MCF 10A (cell line): ENCODE results near the gene EXOC6B. TPM values are rescaled to one million over a fixed set of nuclear protein-coding genes. Genes with fewer than 3 reads are reported as not detected.

Source experiments
- BruUV-seq: library from RNA; stranded (reverse); fragments of 400-500 nt; replicated peaks from 2 replicates; lab custom pipeline; 2021; lab: Mats Ljungman, UMichigan
- CTCF ChIA-PET: fragments of 300-600 bp; sonication (Branson Sonifier 250); formaldehyde crosslinking; extraction: SDS; loops from one replicate; lab custom pipeline; 2021; ENCODE audit warnings: antibody characterized with exemption, inconsistent platforms; lab: Yijun Ruan, JAX
- POLR2A ChIA-PET: fragments of 300-600, 350-650 bp; sonication (Branson Sonifier 250); formaldehyde crosslinking; extraction: SDS; loops from one replicate; lab custom pipeline; 2020; ENCODE audit warnings: antibody characterized with exemption, inconsistent platforms; lab: Yijun Ruan, JAX
- DNase-seq: peaks from one replicate; pipeline ENCODE4 v3.0.0-alpha.2; 2018; ENCODE audit not compliant: unreplicated experiment
- H3K27ac Mint-ChIP-seq: one replicate; pipeline ENCODE4 v1.8.0; 2022; ENCODE audit warnings: mild to moderate bottlenecking, low read depth, mixed read lengths; ENCODE audit not compliant: unreplicated experiment
- H3K27me3 Mint-ChIP-seq: one replicate; pipeline ENCODE4 v1.8.0; 2022; ENCODE audit warnings: mixed read lengths; ENCODE audit not compliant: insufficient read depth, unreplicated experiment
- H3K36me3 Mint-ChIP-seq: one replicate; pipeline ENCODE4 v1.8.0; 2022; ENCODE audit warnings: mild to moderate bottlenecking, moderate library complexity, mixed read lengths; ENCODE audit not compliant: insufficient read depth, unreplicated experiment
- H3K4me1 Mint-ChIP-seq: one replicate; pipeline ENCODE4 v1.8.0; 2022; ENCODE audit warnings: mixed read lengths; ENCODE audit not compliant: insufficient read depth, unreplicated experiment
- H3K4me3 Mint-ChIP-seq: one replicate; pipeline ENCODE4 v1.8.0; 2022; ENCODE audit warnings: mild to moderate bottlenecking, moderate library complexity, mixed read lengths; ENCODE audit not compliant: unreplicated experiment
- H3K9me3 Mint-ChIP-seq: one replicate; pipeline ENCODE4 v1.8.0; 2022; ENCODE audit warnings: mixed read lengths; ENCODE audit not compliant: unreplicated experiment
- CTCF ChIP-seq: fragments of 200-600 bp; IDR thresholded peaks from one replicate; pipeline ENCODE4 v1.8.0; 2022; ENCODE audit warnings: antibody characterized with exemption, mild to moderate bottlenecking; ENCODE audit not compliant: unreplicated experiment
- intact Hi-C: fragments of 100-400 bp; cut with micrococcal nuclease; formaldehyde crosslinking; loops from 2 replicates; pipeline ENCODE4 v1.14.1; 2022
- total RNA-seq: library from RNA; stranded (reverse); gene quantifications from 2 replicates; pipeline ENCODE4 v1.2.3, GENCODE V29; 2022

The EXOC6B gene
- total RNA-seq, 1 experiment from 2014 or later, result 24.7 TPM

DNA sequence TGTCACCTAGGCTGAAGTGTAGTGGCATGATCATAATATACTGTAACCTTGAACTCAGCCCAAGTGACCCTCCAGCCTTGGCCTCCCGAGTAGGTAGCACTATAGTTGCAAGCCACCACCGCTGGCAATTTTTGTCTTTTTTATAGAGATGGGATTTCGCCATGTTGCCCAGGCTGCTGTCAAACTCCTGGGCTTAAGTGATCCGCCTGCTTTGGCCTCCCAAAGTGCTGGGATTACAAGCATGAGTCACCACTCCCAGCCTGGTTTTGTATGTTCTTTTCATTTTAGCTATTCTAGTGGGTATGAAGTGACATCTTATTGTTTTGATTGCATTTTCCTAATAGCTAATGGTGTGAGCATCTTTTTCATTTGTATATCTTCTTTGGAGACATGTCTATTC is 11.3 kb upstream of the EXOC6B start:
- no peak for TF ChIP-seq CTCF
- CTCF ChIA-PET, result interaction anchor here (0.9 to 1.7 kb wide), 3 partner anchors 21 to 50 kb away, joined by 3 to 5 read pairs (median 5); partner anchors contain the start of gene SPR
- H3K27me3 Mint-ChIP-seq, result no peaks in the 10 kb centered on the region
- POLR2A ChIA-PET, result interaction anchor here (2.1 kb wide), 1 partner anchor 12 kb away, joined by 6 read pairs; no protein-coding TSS in a partner anchor
- intact Hi-C loops, result no loop called here
- H3K4me3 Mint-ChIP-seq, result no peak overlapping the region
- peaks cover 5% of the 10 kb centered on the region for H3K36me3 Mint-ChIP-seq
- no peaks in the 10 kb centered on the region for H3K4me1 Mint-ChIP-seq
- peak; percentile 63 for DNase-seq
- H3K27ac Mint-ChIP-seq, result no peak overlapping the region
- no peaks in the 10 kb centered on the region for H3K9me3 Mint-ChIP-seq
- no TSS peak for BruUV-seq

- no TSS peak for BruUV-seq
- Mint-ChIP-seq H3K4me1 (no peaks in the 10 kb centered on the region), H3K27ac (no peak overlapping the region), H3K36me3 (peaks cover 5% of the 10 kb centered on the region), H3K9me3 (no peaks in the 10 kb centered on the region), H3K4me3 (no peak overlapping the region), H3K27me3 (no peaks in the 10 kb centered on the region)
- CTCF ChIA-PET, result interaction anchor here (1.4 to 1.7 kb wide), 2 partner anchors 24 to 57 kb away, joined by 5 to 11 read pairs; no protein-coding TSS in a partner anchor
- no peak for DNase-seq
- intact Hi-C loops, result no loop called here
- POLR2A ChIA-PET, result no interaction called here
- no peak for TF ChIP-seq CTCF
Measured at GRCh38 chr2:72835403-72835802, 9.6 kb upstream of the EXOC6B start.

GRCh38 chr2:72834596-72834995 is 8.8 kb upstream of the EXOC6B start:
- no peak for DNase-seq
- H3K27ac Mint-ChIP-seq, result no peak overlapping the region
- ChIA-PET POLR2A (no interaction called here), CTCF (interaction anchor here (0.7 to 1.4 kb wide), 2 partner anchors 15 to 58 kb away, joined by 4 to 5 read pairs; no protein-coding TSS in a partner anchor)
- no peak for TF ChIP-seq CTCF
- H3K4me3 Mint-ChIP-seq, result no peak overlapping the region
- intact Hi-C loops, result no loop called here
- H3K9me3 Mint-ChIP-seq, result no peaks in the 10 kb centered on the region
- peaks cover 5% of the 10 kb centered on the region for H3K36me3 Mint-ChIP-seq
- BruUV-seq, result no TSS peak
- H3K4me1 Mint-ChIP-seq, result no peaks in the 10 kb centered on the region
- H3K27me3 Mint-ChIP-seq, result no peaks in the 10 kb centered on the region

GRCh38 chr2:72833084-72833714 is 7.4 kb upstream of the EXOC6B start:
- DNase-seq, result no peak
- Mint-ChIP-seq H3K4me3 (no peak overlapping the region), H3K36me3 (peaks cover 5% of the 10 kb centered on the region), H3K9me3 (no peaks in the 10 kb centered on the region), H3K27ac (no peak overlapping the region), H3K4me1 (peaks cover 2% of the 10 kb centered on the region), H3K27me3 (no peaks in the 10 kb centered on the region)
- TF ChIP-seq CTCF, result no peak
- CTCF ChIA-PET, result interaction anchor here (1.0 to 2.1 kb wide), 2 partner anchors 27 to 87 kb away, joined by 3 to 11 read pairs; no protein-coding TSS in a partner anchor
- POLR2A ChIA-PET, result no interaction called here
- intact Hi-C loops, result no loop called here
- no TSS peak for BruUV-seq
